GM12891 (cell line): ENCODE data around the gene ZNF502.

ENCODE experiments used
- POLR2A ChIP-seq: IDR thresholded peaks from 2 replicates; pipeline ENCODE4 v1.6.1; 2011; ENCODE audit warnings: low read depth, low read length, control low read depth
- TAF1 ChIP-seq: IDR thresholded peaks from 2 replicates; pipeline ENCODE4 v1.6.1; 2011; ENCODE audit warnings: low read depth, low read length, control low read depth

GRCh38 chr3:44666346-44666745 is 46.1 kb upstream of the ZNF502 start:
- TF ChIP-seq TAF1 (no peak), POLR2A (no peak)
